Right lobe of liver (tissue), 6 donors: Measurements from ENCODE around the gene PKP3. TPM values are rescaled to one million over a fixed set of nuclear protein-coding genes. Genes with fewer than 3 reads are reported as not detected.
"Not testable (repeated sequence)": the region's sequence is repeated elsewhere in the genome, so short reads cannot be mapped to it uniquely, and the experiment has no call there.

Source experiments
- ATAC-seq, 4 donors: fragments of 200-7000 bp; cut with Tn5 transposase; one replicate each; pipeline ENCODE4 v1.9.1; 2020; ENCODE audit warnings: mild to moderate bottlenecking in 4 of 4, moderate library complexity in 4 of 4
- DNase-seq, 3 donors: peaks; one replicate each; pipeline ENCODE4 v3.0.0-alpha.2; 2020
- H3K27ac ChIP-seq, 3 donors: fragments of 200-600 bp; one replicate each; pipeline ENCODE4 v1.8.0; 2022
- H3K27me3 ChIP-seq, 2 donors: fragments of 200-600 bp; one replicate each; pipeline ENCODE4 v1.8.0; 2022
- H3K36me3 ChIP-seq, 4 donors: fragments of 200-600 bp; sonication (generic) in 1 of 4; one replicate each; pipeline versions ENCODE4 v1.5.1 to v1.8.0; 2017 to 2022; ENCODE audit warnings: control low read depth in 1 of 4
- H3K4me1 ChIP-seq, 4 donors: fragments of 200-600 bp; sonication (generic) in 1 of 4; one replicate each; pipeline versions ENCODE4 v1.5.1 to v1.8.0; 2017 to 2022; ENCODE audit warnings: control low read depth in 1 of 4
- H3K4me3 ChIP-seq, 3 donors: fragments of 200-600 bp; one replicate each; pipeline ENCODE4 v1.8.0; 2022
- H3K9me3 ChIP-seq, 4 donors: fragments of 200-600 bp; sonication (generic) in 1 of 4; one replicate each; pipeline versions ENCODE4 v1.5.1 to v1.8.0; 2017 to 2022; ENCODE audit warnings: control low read depth in 1 of 4
- CTCF ChIP-seq, 4 donors: fragments of 200-600 bp in 3 of 4; fragments of 450-650 bp in 1 of 4; IDR thresholded peaks; one replicate each; pipeline versions ENCODE4 v1.5.1 to v1.8.0; 2016 to 2022; ENCODE audit warnings: antibody characterized with exemption in 4 of 4, mild to moderate bottlenecking in 2 of 4
- POLR2A ChIP-seq: fragments of 450-650 bp; IDR thresholded peaks from one replicate; pipeline ENCODE4 v1.6.1; 2017; ENCODE audit warnings: antibody characterized with exemption, mild to moderate bottlenecking
- WGBS: methylation state at CpG from one replicate; pipeline ENCODE4 v1.1.6; 2018; ENCODE audit warnings: low coverage, low lambda C conversion rate; ENCODE audit not compliant: insufficient coverage; ENCODE audit errors: missing lambda C conversion rate; 5-methylcytosine and 5-hydroxymethylcytosine counted together
- intact Hi-C, 2 donors: fragments of 100-400 bp; cut with DNase I; formaldehyde crosslinking; loops; one replicate each; pipeline versions ENCODE4 v1.11.2 to v1.14.1; 2022
- total RNA-seq, 6 experiments: library from RNA; depleted of rRNA in 2 of 6; stranded (reverse); fragments of >200 nt in 2 of 6; fragmentation: NEBNext Ultra II Directional in 3 of 6; extraction: Animal tissue kit (Norgen Biotek cat#: 25700) in 3 of 6; gene quantifications; one replicate each; pipeline versions ENCODE4 v1.1.0 to v1.2.4, GENCODE V29; 2016 to 2023
- donor health status: DM: no; HTN: yes; CAD: no.
- donor health status: DM: no; HTN: no; CAD: no.
- donor health status: DM: no; HTN: no; CAD: no.
- donor health status: DM: no; HTN: yes; CAD: no.
- donor health status: DM: no; HTN: yes; CAD: no.

Gene PKP3
- total RNA-seq, 6 experiments from 2014 or later, result 0.43 to 1.5 (median 0.47) TPM; not detected in 3

GRCh38 chr11:422249-422656 is 28.2 kb downstream of the PKP3 start:
- Histone ChIP-seq H3K27me3 (no peaks in the 10 kb centered on the region), H3K4me1 (no peaks in the 10 kb centered on the region), H3K27ac (no peak overlapping the region), H3K4me3 (no peak overlapping the region), H3K9me3 (no peaks in the 10 kb centered on the region), H3K36me3 (no peaks in the 10 kb centered on the region)
- peak in 1 of 3 donors; percentile 11 for DNase-seq
- no peak for ATAC-seq
- 80% methylated on average over 8 of the region's 10 CpGs for WGBS
- intact Hi-C loops, result no loop called here
- TF ChIP-seq POLR2A (no peak), CTCF (IDR thresholded peaks at IDR 0.05) (no peak)

DNA sequence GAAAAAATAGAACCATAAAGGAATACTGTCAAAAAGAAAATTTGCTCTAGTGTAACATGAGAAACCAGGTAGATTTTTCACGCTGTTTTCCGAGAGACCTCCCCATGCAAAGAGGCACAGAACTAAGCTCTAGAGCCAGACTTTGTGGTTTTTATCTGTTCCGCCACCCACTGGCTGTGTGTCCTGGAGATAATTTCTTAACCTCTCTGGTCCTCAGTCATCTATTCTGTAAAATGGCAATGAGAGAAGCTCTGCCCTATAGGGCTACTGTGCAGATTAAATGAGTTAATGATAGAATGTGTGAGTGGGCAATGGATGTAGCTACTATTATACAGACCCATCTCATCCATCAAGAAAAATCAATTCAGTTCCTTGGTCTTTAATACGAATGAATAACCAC is 30.2 kb downstream of the PKP3 start:
- Histone ChIP-seq H3K4me3 (no peak overlapping the region), H3K36me3 (no peaks in the 10 kb centered on the region), H3K27me3 (no peaks in the 10 kb centered on the region), H3K9me3 (no peaks in the 10 kb centered on the region), H3K27ac (no peak overlapping the region), H3K4me1 (no peaks in the 10 kb centered on the region)
- no peak for DNase-seq
- intact Hi-C loops, result no loop called here
- WGBS, result 84% methylated on average over 4 of the region's 4 CpGs
- TF ChIP-seq POLR2A, result no peak
- no peak for TF ChIP-seq CTCF (IDR thresholded peaks at IDR 0.05)
- ATAC-seq, result no peak

GRCh38 chr11:424766-425165 is 30.8 kb downstream of the PKP3 start:
- H3K36me3 ChIP-seq, H3K4me3 ChIP-seq: not testable (repeated sequence)
- 35% methylated on average over 14 of the region's 45 CpGs for WGBS

DNA sequence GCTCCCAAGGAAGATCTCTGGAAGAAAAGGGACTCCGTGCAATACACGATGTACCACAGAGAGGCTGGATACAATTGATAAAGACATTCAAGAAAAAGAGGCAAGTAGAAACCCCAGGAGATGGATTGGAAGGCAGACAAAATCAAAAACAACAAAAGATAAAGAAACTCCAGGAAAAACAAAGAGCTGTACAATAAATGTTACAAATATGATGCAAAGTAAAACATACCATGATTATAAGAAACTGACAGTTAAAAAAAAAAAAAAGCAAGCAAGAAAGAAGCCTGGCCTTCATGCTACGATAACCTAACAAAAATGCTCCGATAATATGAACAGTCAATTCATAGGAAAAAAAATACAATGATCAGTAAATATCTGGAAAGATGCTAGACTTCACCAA is 31.3 kb downstream of the PKP3 start:
- 58% methylated on average over 4 of the region's 4 CpGs for WGBS
- no peak overlapping the region for H3K4me3 ChIP-seq
- DNase-seq (no peak), ATAC-seq (no peak)
- no peaks in the 10 kb centered on the region for H3K9me3 ChIP-seq
- H3K27me3 ChIP-seq, result no peaks in the 10 kb centered on the region
- TF ChIP-seq POLR2A (no peak), CTCF (IDR thresholded peaks at IDR 0.05) (no peak)
- H3K27ac ChIP-seq, result no peak overlapping the region
- no peaks in the 10 kb centered on the region for H3K4me1 ChIP-seq
- intact Hi-C loops, result no loop called here
- no peaks in the 10 kb centered on the region for H3K36me3 ChIP-seq

More at GRCh38 chr11:424766-425165, 30.8 kb downstream of the PKP3 start:
- H3K27ac ChIP-seq, ATAC-seq, intact Hi-C loops, H3K4me1 ChIP-seq, H3K9me3 ChIP-seq, H3K27me3 ChIP-seq: not testable (repeated sequence)
- peak in 2 of 3 donors; percentile 11 to 15 for DNase-seq

GRCh38 chr11:426851-427250 is 32.8 kb downstream of the PKP3 start:
- no peaks in the 10 kb centered on the region for H3K4me1 ChIP-seq
- no peaks in the 10 kb centered on the region for H3K9me3 ChIP-seq
- TF ChIP-seq CTCF (IDR thresholded peaks at IDR 0.05), result no peak
- TF ChIP-seq POLR2A, result no peak
- WGBS, result 82% methylated on average over 5 of the region's 8 CpGs
- DNase-seq (peak in 1 of 3 donors; percentile 31), ATAC-seq (peak in 1 of 4 donors; percentile 11)
- intact Hi-C loops, result no loop called here
- H3K4me3 ChIP-seq, result no peak overlapping the region
- H3K27ac ChIP-seq, result no peak overlapping the region
- no peaks in the 10 kb centered on the region for H3K27me3 ChIP-seq
- no peaks in the 10 kb centered on the region for H3K36me3 ChIP-seq
